GM18505 (cell line): ENCODE measurements around the gene NDUFB3.

Experiments
- ATAC-seq: cut with Tn5 transposase; IDR thresholded peaks from one replicate; pipeline ENCODE4 v1.9.1; 2021; ENCODE audit not compliant: unreplicated experiment
- POLR2A ChIP-seq: IDR thresholded peaks from 4 replicates; pipeline ENCODE4 v1.6.1; 2011; ENCODE audit warnings: borderline replicate concordance; ENCODE audit not compliant: insufficient read depth, insufficient read length; ENCODE audit errors: extremely low read depth

Gene NDUFB3

GRCh38 chr2:201064797-201065329 is 6.9 kb upstream of the NDUFB3 start:
- TF ChIP-seq POLR2A = no peak
- no peak for ATAC-seq

GRCh38 chr2:201070948-201071478 is 788 bp upstream of the NDUFB3 start:
- ATAC-seq = peak; percentile 23
- TF ChIP-seq POLR2A = no peak

- TF ChIP-seq POLR2A = no peak
- no peak for ATAC-seq
Measured at GRCh38 chr2:201072201-201072530, 365 bp downstream of the NDUFB3 start.

- TF ChIP-seq POLR2A = no peak
- no peak for ATAC-seq
Measured at GRCh38 chr2:201073071-201073470, 1.3 kb downstream of the NDUFB3 start.

GRCh38 chr2:201074996-201075395 is 3.2 kb downstream of the NDUFB3 start:
- ATAC-seq = no peak
- TF ChIP-seq POLR2A = no peak

GRCh38 chr2:201084863-201085262 is 13.1 kb downstream of the NDUFB3 start:
- TF ChIP-seq POLR2A = no peak
- no peak for ATAC-seq

GRCh38 chr2:201090574-201090973 is 18.8 kb downstream of the NDUFB3 start:
- ATAC-seq = no peak
- no peak for TF ChIP-seq POLR2A

- TF ChIP-seq POLR2A = no peak
- ATAC-seq = no peak
Measured at GRCh38 chr2:201093573-201093972, 21.8 kb downstream of the NDUFB3 start.

- no peak for ATAC-seq
- no peak for TF ChIP-seq POLR2A
Measured at GRCh38 chr2:201100497-201100896, 28.7 kb downstream of the NDUFB3 start.

GRCh38 chr2:201105759-201106158 is 34.0 kb downstream of the NDUFB3 start:
- TF ChIP-seq POLR2A = no peak

GRCh38 chr2:201107624-201108023 is 35.8 kb downstream of the NDUFB3 start:
- TF ChIP-seq POLR2A = no peak
- ATAC-seq = no peak

More at GRCh38 chr2:201105759-201106158, 34.0 kb downstream of the NDUFB3 start:
- no peak for ATAC-seq

- ATAC-seq = no peak
- TF ChIP-seq POLR2A = no peak
Measured at GRCh38 chr2:201108341-201108740, 36.5 kb downstream of the NDUFB3 start.

- no peak for ATAC-seq
- no peak for TF ChIP-seq POLR2A
Measured at GRCh38 chr2:201109186-201109585, 37.4 kb downstream of the NDUFB3 start.

- no peak for TF ChIP-seq POLR2A
- ATAC-seq = no peak
Measured at GRCh38 chr2:201110615-201111014, 38.8 kb downstream of the NDUFB3 start.

- no peak for ATAC-seq
- no peak for TF ChIP-seq POLR2A
Measured at GRCh38 chr2:201111096-201111495, 39.3 kb downstream of the NDUFB3 start.
